HG03108 (cell line): ENCODE measurements around the gene GSTT4.
"Not testable (repeated sequence)": the region's sequence is repeated elsewhere in the genome, so short reads cannot be mapped to it uniquely, and the experiment has no call there.

Source experiments
- ATAC-seq: cut with Tn5 transposase; IDR thresholded peaks from one replicate; pipeline ENCODE4 v1.9.1; 2021; ENCODE audit warnings: moderate library complexity; ENCODE audit not compliant: unreplicated experiment

Gene GSTT4

DNA sequence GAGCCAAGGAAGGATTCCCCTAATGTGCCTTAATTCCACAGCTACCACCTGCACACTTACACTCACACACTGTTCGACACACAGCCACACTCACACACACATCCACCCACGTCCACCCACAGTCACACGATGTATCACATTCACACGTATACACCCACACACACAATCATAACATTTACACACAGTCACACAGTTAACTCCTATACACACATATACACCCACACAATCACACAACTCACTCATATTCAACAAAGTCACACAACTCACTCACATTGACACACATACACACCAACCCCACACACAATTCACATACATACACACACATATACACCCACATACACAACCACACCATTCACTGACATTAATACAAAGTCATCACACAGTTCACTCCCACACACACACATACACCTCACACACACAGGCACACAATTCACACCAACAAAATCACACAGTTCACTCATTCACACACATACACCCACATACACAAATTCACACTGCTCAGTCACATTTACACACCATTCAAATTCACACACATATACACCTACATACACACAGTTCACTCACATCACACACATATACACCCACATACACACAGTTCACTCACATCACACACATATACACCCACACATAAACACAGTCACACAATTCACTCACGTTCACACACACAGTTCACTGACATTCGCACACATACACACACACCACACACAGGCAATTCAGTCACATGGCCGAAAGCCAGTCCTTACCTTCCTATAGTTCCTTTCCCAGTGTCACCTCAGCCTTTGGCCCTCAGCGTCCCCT is 50.9 kb downstream of the GSTT4 start:
- not testable (repeated sequence) for ATAC-seq

DNA sequence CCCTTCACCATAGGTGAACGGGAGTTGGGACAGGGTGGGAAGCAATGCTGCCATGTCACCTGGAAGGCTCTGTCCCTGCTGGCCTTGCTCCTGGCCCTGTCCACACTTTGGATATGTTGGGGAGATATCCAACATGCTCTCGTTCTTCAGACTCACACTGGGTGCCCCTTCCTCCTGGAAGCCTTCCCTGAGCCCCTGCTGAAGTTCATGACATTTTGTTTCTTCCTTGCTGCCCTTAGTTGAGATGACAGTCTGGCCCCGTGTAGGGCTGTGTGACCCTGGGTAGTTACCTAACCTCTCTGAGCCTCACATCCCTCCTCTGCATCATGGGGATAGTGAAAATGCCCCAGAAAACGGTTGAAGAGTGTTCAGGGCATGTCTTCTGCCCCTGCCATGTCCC is 51.8 kb downstream of the GSTT4 start:
- ATAC-seq = not testable (repeated sequence)

DNA sequence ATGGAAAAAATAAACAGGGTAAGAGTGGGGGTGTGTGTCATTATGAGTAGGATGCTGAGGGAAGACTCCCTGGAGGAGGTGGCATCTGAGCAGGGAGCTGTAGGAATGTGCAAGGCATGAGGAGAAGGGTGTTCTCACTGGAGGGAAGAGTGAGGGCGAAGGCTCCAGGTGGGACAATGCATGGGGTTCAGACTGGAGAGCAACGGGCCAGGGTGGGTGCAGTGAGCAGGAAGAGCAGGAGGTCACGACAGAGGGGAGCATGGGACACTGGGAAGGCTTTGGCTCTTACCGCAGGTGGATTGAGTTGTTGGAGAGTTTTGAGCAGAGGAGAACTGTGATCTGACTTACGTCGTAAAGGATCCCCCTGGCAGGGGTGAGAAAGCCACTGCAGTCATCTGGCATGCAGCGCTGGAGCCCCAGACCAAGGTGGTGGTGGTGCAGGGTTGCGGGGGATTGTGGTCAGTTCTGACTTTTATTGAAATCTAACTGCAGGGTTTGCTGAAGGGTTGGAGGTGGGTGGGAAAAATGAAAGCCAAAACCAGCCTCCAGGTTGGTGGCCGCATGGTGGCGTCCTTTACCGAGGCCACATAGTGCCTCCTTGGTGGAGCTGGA is 52.4 kb downstream of the GSTT4 start:
- ATAC-seq = not testable (repeated sequence)

DNA sequence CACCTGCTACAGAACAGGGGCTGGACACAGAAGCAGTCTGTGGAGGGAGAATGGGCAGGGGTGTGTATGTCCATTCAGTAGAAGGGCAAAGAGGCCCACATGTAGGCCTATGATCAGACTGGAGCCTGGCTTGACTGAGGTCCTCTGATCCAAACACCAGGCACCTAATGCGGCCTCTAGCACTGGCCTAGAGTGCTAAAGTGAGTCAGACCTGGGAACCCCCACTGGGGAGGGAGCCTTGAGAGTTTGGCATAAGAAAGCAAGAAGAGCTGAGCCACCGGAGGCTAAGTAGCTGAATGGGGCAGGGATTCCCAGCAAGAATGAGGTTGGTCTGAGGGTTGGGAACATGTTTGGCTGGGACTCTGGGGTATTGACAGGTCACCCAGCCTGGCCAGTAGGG is 53.9 kb downstream of the GSTT4 start:
- not testable (repeated sequence) for ATAC-seq

DNA sequence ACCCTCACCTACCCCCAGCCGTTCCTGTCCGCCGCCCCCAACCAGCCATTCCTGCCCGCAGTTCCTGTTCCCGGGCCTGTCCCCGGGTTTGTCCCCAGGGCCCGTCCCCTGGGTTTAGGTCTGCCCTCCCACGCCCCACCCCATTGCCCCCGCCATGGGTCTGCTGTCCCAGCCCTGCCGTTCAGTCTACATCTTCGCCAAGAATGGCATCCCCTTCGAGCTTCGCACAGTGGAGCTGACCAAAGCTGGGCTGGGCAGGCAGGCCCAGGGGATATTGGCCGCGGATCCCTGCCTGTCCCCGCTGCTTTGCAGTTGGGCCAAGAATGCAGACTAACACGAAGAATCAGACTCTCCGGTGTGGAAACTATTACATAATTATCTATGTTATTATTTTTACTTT is 55.5 kb downstream of the GSTT4 start:
- not testable (repeated sequence) for ATAC-seq
